A204.1 (cell line): Measurements from ENCODE around the gene IPMK.
"Not testable (repeated sequence)": the region's sequence is repeated elsewhere in the genome, so short reads cannot be mapped to it uniquely, and the experiment has no call there.

Source experiments
- FAIRE-seq: peaks from 2 replicates; lab custom pipeline; 2012; peaks lifted over from hg19 to GRCh38; lab: Jason Lieb, UNC

Gene IPMK

GRCh38 chr10:58266826-58267712, 625 bp downstream of the IPMK start:
- no peak for FAIRE-seq

DNA sequence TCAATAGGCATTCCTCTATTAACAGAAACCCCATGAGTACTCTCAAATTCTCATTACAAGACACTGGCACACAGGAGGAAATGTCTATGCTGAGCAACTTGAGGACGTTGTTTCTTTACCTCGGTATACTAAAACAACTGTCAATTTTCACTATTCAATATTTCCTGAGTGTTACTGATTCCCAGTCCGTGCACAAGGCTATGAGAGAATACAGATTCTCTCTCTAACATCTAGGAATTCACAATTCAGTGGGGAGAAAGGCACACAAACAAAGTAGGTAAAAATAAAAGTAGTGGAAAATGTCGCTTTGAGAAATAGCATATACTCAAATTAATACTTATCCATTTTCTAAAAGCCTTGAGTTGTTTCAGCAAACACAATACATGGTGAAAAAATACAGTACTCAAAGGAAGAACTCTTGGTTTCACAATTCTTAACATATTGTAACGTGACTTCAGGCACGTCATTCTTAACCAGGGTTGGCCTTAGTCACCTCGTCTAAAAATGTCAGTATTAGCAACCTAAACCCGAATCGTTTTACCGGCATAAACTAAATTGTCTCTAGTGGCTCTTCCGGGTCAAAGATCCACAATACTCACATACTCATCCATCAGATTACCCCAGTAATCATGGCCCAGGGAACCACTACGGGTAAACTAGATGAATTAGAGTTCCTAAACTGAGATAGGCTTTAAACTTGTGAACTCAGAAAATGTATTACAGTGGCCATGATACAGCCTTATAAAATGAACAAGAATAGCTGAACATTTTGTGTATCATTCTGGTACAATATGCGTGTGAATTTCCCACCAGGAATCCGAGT, 1.5 kb downstream of the IPMK start:
- FAIRE-seq, result no peak

- FAIRE-seq, result no peak
Observed at GRCh38 chr10:58265249-58265648, 2.4 kb downstream of the IPMK start.

GRCh38 chr10:58264780-58265179, 2.9 kb downstream of the IPMK start:
- FAIRE-seq, result no peak

DNA sequence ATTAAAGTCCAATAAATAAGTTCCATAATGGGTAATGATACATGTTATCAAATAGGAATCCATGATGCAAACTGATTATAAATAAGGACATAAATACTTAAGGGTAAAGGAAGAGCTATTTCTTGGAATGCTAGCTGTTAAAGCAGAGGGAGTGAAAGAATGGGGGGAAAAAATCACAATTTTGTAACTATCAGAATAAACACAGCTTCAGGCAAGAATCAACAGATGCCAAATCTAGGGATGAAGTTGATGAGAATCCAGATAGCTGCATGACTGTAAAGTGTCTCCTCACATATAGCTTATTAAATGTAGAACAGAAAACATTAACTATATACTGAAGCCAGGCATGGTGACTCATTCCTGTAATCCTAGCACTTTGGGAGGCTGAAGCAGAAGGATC, 4.9 kb downstream of the IPMK start:
- FAIRE-seq, result no peak

GRCh38 chr10:58260334-58260733, 7.4 kb downstream of the IPMK start:
- FAIRE-seq, result no peak

DNA sequence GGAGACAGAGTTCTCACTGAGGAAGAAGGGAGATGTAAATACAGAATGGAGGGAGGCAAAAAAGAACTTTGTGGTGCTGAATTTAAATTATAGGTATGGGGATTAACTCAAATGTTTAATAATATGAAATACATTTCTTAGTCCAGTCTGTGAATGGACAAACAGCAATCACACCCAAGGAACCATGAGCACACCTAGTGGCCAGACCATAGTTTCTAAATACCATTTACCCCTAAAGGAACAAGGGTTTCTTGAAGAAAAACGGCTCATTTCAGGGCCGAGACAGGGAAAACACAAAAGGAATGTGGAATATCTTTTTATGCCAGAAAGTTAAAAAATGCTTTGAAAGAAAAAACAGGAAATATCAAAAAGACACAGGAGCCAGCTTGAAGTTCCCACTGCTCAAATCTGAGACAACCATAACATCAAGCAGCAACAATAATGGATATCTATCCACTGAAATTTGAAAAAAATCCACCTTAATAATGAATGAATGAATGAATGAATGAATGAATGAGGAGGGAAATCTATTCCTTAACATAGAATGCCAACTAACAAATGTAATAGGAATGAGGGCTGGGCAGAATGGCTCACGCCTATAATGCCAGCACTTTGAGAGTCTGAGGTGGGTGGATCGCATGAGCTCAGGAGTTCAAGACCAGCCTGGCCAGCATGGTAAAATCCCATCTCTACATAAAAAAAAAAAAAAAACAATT, 8.6 kb downstream of the IPMK start:
- no peak for FAIRE-seq

GRCh38 chr10:58256013-58256780, 11.5 kb downstream of the IPMK start:
- FAIRE-seq, result not testable (repeated sequence)

- FAIRE-seq, result no peak
Observed at GRCh38 chr10:58254644-58255043, 13.1 kb downstream of the IPMK start.

- FAIRE-seq, result no peak
Observed at GRCh38 chr10:58253184-58253583, 14.5 kb downstream of the IPMK start.

DNA sequence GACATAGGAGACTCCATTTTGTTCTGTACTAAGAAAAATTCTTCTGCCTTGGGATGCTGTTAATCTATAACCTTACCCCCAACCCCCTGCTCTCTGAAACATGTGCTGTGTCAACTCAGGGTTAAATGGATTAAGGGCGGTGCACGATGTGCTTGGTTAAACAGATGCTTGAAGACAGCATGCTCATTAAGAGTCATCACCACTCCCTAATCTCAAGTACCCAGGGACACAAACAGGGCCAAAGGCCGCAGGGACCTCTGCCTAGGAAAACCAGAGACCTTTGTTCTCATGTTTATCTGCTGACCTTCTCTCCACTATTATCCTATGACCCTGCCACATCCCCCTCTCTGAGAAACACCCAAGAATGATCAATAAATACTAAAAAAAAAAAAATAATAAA, 23.0 kb downstream of the IPMK start:
- FAIRE-seq, result not testable (repeated sequence)

- not testable (repeated sequence) for FAIRE-seq
Observed at GRCh38 chr10:58244242-58244641, 23.5 kb downstream of the IPMK start.

GRCh38 chr10:58243801-58244200, 23.9 kb downstream of the IPMK start:
- FAIRE-seq, result not testable (repeated sequence)

GRCh38 chr10:58243269-58243668, 24.4 kb downstream of the IPMK start:
- no peak for FAIRE-seq

GRCh38 chr10:58241346-58241745, 26.3 kb downstream of the IPMK start:
- no peak for FAIRE-seq

- no peak for FAIRE-seq
Observed at GRCh38 chr10:58240531-58240930, 27.2 kb downstream of the IPMK start.

DNA sequence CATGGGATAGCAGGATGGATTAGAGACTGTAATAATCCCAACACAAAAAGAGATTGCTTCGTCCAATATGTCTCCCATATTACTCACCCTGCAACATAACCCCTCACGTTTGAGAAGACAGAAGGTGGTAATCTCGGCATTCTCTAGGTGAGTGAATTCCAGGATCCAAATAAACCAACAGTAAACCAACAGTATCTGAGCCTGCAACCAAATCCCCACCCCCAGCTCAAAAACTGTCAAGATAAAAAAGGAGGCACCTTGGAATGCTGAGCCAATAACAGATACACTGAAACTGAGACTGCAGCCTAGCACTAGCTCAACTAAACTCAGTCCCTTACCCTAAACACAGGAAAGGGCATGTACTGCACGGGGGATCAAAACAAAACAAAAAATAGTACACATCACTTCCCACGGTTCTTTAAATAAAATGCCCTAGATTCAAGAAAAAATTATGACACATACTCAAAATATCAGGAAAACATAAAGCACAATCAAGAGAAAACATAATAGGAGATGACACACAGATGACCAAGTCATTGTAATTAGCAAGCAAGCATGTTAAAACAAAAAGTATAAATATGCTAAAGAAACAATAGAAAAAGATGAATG, 28.0 kb downstream of the IPMK start:
- no peak for FAIRE-seq

DNA sequence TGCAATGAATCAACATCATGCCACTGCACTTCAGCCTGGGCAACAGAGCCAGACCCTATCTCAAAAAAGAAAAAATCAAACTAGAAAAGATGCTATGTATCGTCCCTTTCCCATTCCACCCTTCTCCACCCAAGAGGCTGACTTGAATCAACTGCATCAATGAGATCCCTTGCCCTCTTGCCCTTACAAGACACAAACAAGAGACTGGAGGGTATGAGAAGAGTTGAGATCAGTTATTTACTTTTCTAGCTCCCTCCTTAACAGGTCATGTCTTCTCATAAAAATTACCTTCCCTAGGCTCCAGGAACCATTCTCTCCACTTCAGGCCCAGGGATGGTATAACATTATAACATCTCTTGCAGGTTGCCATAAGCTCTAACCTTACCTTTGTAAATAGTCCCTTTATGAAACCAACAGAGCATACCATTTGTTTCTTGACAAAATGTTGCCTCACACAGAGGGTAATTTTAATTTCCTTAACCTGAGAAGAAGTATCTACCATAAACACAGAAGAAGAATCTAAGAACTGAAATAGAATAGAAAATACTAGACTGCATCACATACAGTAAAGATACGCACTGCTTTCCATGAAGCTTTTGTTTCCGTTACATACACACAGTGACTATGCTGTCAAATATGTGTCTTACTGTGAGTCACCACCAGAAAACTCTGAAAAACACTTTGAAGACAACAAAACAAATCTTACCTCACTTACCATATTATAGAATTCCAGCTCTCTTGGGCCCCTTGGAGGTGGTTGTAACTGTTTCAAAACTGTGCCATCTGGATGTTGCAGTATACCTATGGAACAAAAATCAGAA, 30.5 kb downstream of the IPMK start:
- no peak for FAIRE-seq

GRCh38 chr10:58229856-58230255, 37.8 kb downstream of the IPMK start:
- FAIRE-seq, result not testable (repeated sequence)

GRCh38 chr10:58225654-58226053, 42.0 kb downstream of the IPMK start:
- FAIRE-seq, result no peak
